Measurements from ENCODE around the gene TBCD.

TBCD gene

DNA sequence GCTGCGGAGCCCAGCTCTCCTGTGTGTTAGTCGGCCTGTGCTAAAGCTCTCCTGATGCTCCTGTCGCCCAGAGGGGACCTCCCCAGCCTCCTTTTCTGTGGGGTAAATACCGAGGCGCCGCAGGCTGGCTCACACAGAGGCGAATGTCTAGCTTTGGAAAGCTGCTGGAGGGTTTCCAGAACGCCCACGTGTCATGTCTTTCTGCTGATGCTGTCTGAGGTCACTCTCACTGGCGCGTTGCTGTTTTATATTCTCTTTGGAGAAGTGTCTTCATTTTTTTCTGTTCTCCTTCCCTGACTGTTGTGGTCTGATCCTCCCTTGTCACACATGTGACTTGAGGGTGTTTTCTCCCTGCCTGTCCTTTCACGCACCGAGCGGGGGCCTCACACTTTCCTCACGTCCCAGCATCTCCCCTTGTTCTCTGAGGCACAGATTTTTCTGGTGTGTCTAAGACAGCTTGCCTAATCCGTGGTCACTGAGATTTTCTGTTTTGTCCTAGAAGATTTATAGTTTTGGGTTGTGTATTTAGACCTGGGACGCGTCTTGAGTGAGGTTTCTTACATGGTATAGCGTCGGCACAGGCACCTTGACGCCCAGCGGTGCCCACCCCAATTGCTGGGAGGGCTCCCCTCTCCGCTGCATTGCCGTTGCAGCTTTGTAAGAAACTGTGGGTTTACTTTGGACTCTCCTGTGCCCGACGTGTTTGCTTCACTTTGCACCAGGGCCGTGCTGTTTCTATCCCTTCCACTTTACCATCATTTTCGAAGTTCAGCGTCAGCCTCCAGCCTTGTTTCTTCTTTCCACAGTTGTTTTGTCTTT is 180.0 kb downstream of the TBCD start:
- H3K4me3 ChIP-seq (ENCODE audit: low read depth in 1 of 2, low read length in 2 of 2), result no peak overlapping the region
- no peaks in the 10 kb centered on the region for H3K9me3 ChIP-seq (ENCODE audit: low read length)
- no peak overlapping the region for H3K9ac ChIP-seq (ENCODE audit: low read length)
- H3K27ac ChIP-seq (ENCODE audit: low read depth, low read length), result no peak overlapping the region
- H3K27me3 ChIP-seq (ENCODE audit: control insufficient read depth in 1 of 2, insufficient read depth in 2 of 2, low read length in 2 of 2), result no peaks in the 10 kb centered on the region
- peaks cover 4% of the 10 kb centered on the region for H3K4me1 ChIP-seq (ENCODE audit: insufficient read depth, low read length)
- peaks cover 48% of the 10 kb centered on the region for H3K36me3 ChIP-seq (ENCODE audit: insufficient read depth, low read length)

DNA sequence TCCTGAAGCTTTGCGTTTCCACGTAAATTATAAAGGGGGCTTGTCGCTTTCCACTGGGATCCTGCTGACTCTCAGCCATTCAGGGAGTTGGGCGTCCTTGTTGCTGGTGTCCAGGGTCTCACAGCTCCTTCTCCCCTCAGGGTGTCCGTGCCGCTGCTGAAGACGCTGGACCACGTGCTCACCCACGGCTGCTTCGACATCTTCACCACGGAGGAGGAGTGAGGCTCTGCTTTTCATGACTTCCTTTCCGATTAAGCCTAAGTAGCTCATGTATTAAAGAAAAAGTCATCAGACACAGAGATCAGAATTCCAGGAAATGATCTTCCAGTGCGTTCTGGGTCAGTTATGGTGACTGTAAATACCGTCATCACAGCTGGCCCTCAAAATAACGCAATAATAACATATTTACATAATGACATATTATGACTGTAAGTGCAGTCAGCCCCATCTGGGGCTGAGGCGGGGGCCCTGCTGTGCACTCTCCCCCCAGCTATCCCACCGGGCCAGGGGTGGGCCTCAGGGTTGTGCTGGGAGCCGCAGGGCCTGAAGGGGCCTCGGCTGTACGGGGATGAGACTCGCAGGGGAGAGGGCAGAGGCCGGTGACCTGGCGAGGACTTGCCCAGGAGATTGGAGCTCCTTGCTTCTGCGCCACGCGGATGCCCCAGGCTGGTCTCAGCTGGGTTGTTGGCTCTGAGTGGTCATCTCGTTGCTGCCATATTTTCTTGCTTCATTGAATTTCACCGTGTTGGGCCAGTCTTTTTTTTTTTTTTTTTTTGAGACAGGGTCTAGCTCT is 180.8 kb downstream of the TBCD start:
- H3K36me3 ChIP-seq (ENCODE audit: insufficient read depth, low read length), result peaks cover 49% of the 10 kb centered on the region
- no peak overlapping the region for H3K9ac ChIP-seq (ENCODE audit: low read length)

GRCh38 chr17:82933911-82934310 is 182.0 kb downstream of the TBCD start:
- Histone ChIP-seq H3K4me3 (ENCODE audit: low read depth in 1 of 2, low read length in 2 of 2) (no peak overlapping the region), H3K36me3 (ENCODE audit: insufficient read depth, low read length) (peaks cover 51% of the 10 kb centered on the region), H3K27me3 (ENCODE audit: control insufficient read depth in 1 of 2, insufficient read depth in 2 of 2, low read length in 2 of 2) (no peaks in the 10 kb centered on the region), H3K9ac (ENCODE audit: low read length) (no peak overlapping the region), H3K27ac (ENCODE audit: low read depth, low read length) (no peak overlapping the region), H3K9me3 (ENCODE audit: low read length) (no peaks in the 10 kb centered on the region), H3K4me1 (ENCODE audit: insufficient read depth, low read length) (peaks cover 4% of the 10 kb centered on the region)

More for the DNA sequence above, 180.8 kb downstream of the TBCD start:
- Histone ChIP-seq H3K9me3 (ENCODE audit: low read length) (no peaks in the 10 kb centered on the region), H3K4me1 (ENCODE audit: insufficient read depth, low read length) (peaks cover 4% of the 10 kb centered on the region), H3K27ac (ENCODE audit: low read depth, low read length) (no peak overlapping the region), H3K4me3 (ENCODE audit: low read depth in 1 of 2, low read length in 2 of 2) (no peak overlapping the region), H3K27me3 (ENCODE audit: control insufficient read depth in 1 of 2, insufficient read depth in 2 of 2, low read length in 2 of 2) (no peaks in the 10 kb centered on the region)

GRCh38 chr17:82935966-82936767 is 184.3 kb downstream of the TBCD start:
- H3K4me1 ChIP-seq (ENCODE audit: insufficient read depth, low read length), result peaks cover 4% of the 10 kb centered on the region
- H3K27ac ChIP-seq (ENCODE audit: low read depth, low read length), result no peak overlapping the region
- no peaks in the 10 kb centered on the region for H3K9me3 ChIP-seq (ENCODE audit: low read length)
- H3K9ac ChIP-seq (ENCODE audit: low read length), result no peak overlapping the region
- no peaks in the 10 kb centered on the region for H3K27me3 ChIP-seq (ENCODE audit: control insufficient read depth in 1 of 2, insufficient read depth in 2 of 2, low read length in 2 of 2)
- no peak overlapping the region for H3K4me3 ChIP-seq (ENCODE audit: low read depth in 1 of 2, low read length in 2 of 2)
- peaks cover 47% of the 10 kb centered on the region for H3K36me3 ChIP-seq (ENCODE audit: insufficient read depth, low read length)

DNA sequence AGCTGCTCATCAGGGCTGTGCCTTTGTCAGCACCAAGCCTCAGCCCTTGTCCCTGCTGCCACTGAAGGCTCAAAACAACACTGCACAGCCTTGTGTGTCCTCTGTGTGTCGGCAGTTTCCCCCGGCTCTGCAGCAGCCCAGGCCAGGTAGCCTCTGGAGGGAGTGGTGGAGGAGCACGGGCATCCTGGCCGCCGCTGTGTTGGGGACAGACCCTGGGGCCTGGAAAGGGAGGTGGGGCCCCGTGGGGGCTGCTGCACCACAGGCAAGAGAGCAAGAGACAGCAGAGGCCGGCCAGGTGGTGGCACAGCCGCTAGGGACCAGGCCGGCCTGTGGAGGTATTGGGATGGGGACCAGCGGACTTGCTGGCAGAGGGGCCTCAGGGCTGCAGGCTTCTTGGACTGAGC is 184.9 kb downstream of the TBCD start:
- Histone ChIP-seq H3K27me3 (ENCODE audit: control insufficient read depth in 1 of 2, insufficient read depth in 2 of 2, low read length in 2 of 2) (no peaks in the 10 kb centered on the region), H3K9me3 (ENCODE audit: low read length) (no peaks in the 10 kb centered on the region), H3K9ac (ENCODE audit: low read length) (no peak overlapping the region), H3K36me3 (ENCODE audit: insufficient read depth, low read length) (peaks cover 53% of the 10 kb centered on the region), H3K4me1 (ENCODE audit: insufficient read depth, low read length) (no peaks in the 10 kb centered on the region), H3K27ac (ENCODE audit: low read depth, low read length) (no peak overlapping the region), H3K4me3 (ENCODE audit: low read depth in 1 of 2, low read length in 2 of 2) (no peak overlapping the region)

DNA sequence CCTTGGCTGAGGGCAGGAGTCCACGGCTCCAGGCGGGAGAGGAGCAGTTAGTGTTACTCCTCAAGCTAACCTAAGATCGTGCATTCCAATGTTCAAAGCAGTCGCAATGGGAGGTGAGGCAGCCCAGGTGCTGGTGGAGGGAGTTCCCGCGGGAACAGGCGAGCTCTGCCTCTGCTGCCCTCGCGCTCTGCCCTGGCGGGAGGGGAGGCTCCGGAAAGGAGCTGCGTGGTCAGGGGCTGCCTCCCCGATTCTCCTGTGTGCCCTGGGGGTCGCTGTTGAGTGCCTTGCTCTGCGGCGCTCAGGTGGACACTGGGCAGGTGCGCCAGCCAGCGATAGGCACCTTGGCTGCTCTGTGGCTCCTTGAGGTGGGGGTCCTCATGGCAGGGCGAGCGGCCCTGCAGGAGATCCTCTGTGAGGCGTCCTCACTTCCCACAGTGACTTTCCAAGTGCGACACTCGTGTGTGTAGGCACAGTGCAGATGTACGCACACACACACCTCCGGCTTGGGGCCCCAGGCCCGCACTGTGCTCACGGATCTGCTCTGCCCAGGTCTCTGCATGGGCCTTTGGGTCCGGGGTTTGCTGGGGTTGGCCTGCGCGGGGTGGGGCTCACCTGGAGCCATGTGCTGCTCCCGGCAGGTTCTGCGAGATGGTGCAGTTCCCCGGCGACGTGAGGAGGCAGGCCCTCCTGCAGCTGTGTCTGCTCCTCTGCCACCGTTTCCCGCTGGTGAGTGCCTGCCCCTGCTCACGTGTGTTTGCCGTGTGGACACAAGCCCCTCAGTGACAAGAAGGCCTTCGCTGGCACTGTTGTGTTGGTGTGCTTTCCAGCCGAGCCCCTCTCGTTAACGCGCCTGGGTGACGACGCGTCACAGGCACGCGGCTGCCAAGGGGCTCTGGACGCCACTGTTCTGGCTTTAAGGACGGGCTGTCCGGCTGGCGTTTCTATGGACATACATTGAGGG is 185.8 kb downstream of the TBCD start:
- H3K9ac ChIP-seq (ENCODE audit: low read length), result no peak overlapping the region
- peaks cover 60% of the 10 kb centered on the region for H3K36me3 ChIP-seq (ENCODE audit: insufficient read depth, low read length)
- no peaks in the 10 kb centered on the region for H3K9me3 ChIP-seq (ENCODE audit: low read length)
- no peak overlapping the region for H3K4me3 ChIP-seq (ENCODE audit: low read depth in 1 of 2, low read length in 2 of 2)
- H3K27me3 ChIP-seq (ENCODE audit: control insufficient read depth in 1 of 2, insufficient read depth in 2 of 2, low read length in 2 of 2), result no peaks in the 10 kb centered on the region
- H3K4me1 ChIP-seq (ENCODE audit: insufficient read depth, low read length), result no peaks in the 10 kb centered on the region
- H3K27ac ChIP-seq (ENCODE audit: low read depth, low read length), result no peak overlapping the region

- no peaks in the 10 kb centered on the region for H3K9me3 ChIP-seq (ENCODE audit: low read length)
- H3K36me3 ChIP-seq (ENCODE audit: insufficient read depth, low read length), result peaks cover 66% of the 10 kb centered on the region
- no peak overlapping the region for H3K4me3 ChIP-seq (ENCODE audit: low read depth in 1 of 2, low read length in 2 of 2)
- no peaks in the 10 kb centered on the region for H3K4me1 ChIP-seq (ENCODE audit: insufficient read depth, low read length)
- no peaks in the 10 kb centered on the region for H3K27me3 ChIP-seq (ENCODE audit: control insufficient read depth in 1 of 2, insufficient read depth in 2 of 2, low read length in 2 of 2)
- no peak overlapping the region for H3K9ac ChIP-seq (ENCODE audit: low read length)
- no peak overlapping the region for H3K27ac ChIP-seq (ENCODE audit: low read depth, low read length)
These were observed 186.6 kb downstream of the TBCD start for GRCh38 chr17:82938486-82938872.

GRCh38 chr17:82938873-82939620 is 187.2 kb downstream of the TBCD start:
- Histone ChIP-seq H3K9me3 (ENCODE audit: low read length) (peaks cover under 1% of the 10 kb centered on the region), H3K27ac (ENCODE audit: low read depth, low read length) (no peak overlapping the region), H3K4me1 (ENCODE audit: insufficient read depth, low read length) (no peaks in the 10 kb centered on the region), H3K36me3 (ENCODE audit: insufficient read depth, low read length) (peaks cover 65% of the 10 kb centered on the region), H3K4me3 (ENCODE audit: low read depth in 1 of 2, low read length in 2 of 2) (no peak overlapping the region), H3K27me3 (ENCODE audit: control insufficient read depth in 1 of 2, insufficient read depth in 2 of 2, low read length in 2 of 2) (no peaks in the 10 kb centered on the region), H3K9ac (ENCODE audit: low read length) (no peak overlapping the region)

GRCh38 chr17:82939621-82940135 is 187.8 kb downstream of the TBCD start:
- no peak overlapping the region for H3K4me3 ChIP-seq (ENCODE audit: low read depth in 1 of 2, low read length in 2 of 2)
- H3K4me1 ChIP-seq (ENCODE audit: insufficient read depth, low read length), result no peaks in the 10 kb centered on the region
- H3K9me3 ChIP-seq (ENCODE audit: low read length), result peaks cover 7% of the 10 kb centered on the region
- peaks cover 66% of the 10 kb centered on the region for H3K36me3 ChIP-seq (ENCODE audit: insufficient read depth, low read length)
- H3K27ac ChIP-seq (ENCODE audit: low read depth, low read length), result no peak overlapping the region
- no peaks in the 10 kb centered on the region for H3K27me3 ChIP-seq (ENCODE audit: control insufficient read depth in 1 of 2, insufficient read depth in 2 of 2, low read length in 2 of 2)
- H3K9ac ChIP-seq (ENCODE audit: low read length), result no peak overlapping the region
